Left ventricle myocardium inferior (tissue), 1 donor: ENCODE measurements around the gene PRDM16. TPM values are rescaled to one million over a fixed set of nuclear protein-coding genes. Genes with fewer than 3 reads are reported as not detected.

Experiments
- DNase-seq: peaks from one replicate; pipeline ENCODE4 v3.0.0-alpha.2; 2020
- H3K27ac ChIP-seq: fragments of 200-600 bp; replicated peaks from 2 replicates; pipeline ENCODE4 v1.8.0; 2021
- H3K27me3 ChIP-seq: fragments of 200-600 bp; 2 replicates; pipeline ENCODE4 v1.8.0; 2021; ENCODE audit warnings: low read depth
- H3K36me3 ChIP-seq: fragments of 200-600 bp; 2 replicates; pipeline ENCODE4 v1.8.0; 2021
- H3K4me1 ChIP-seq: fragments of 200-600 bp; 2 replicates; pipeline ENCODE4 v1.8.0; 2021
- H3K4me3 ChIP-seq: fragments of 200-600 bp; 2 replicates; pipeline ENCODE4 v1.8.0; 2021; ENCODE audit warnings: mild to moderate bottlenecking, moderate library complexity
- H3K9me3 ChIP-seq: fragments of 200-600 bp; replicated peaks from 2 replicates; pipeline ENCODE4 v1.8.0; 2021
- intact Hi-C: fragments of 100-400 bp; cut with micrococcal nuclease; formaldehyde crosslinking; loops from one replicate; pipeline ENCODE4 v1.11.0; 2022
- total RNA-seq: library from RNA; stranded (reverse); fragmentation: NEBNext Ultra II Directional; extraction: Animal tissue kit (Norgen Biotek cat#: 25700); gene quantifications from one replicate; pipeline ENCODE4 v1.2.1, GENCODE V29; 2021
- TF ChIP-seq, protein P1 (sequence below): fragments of 200-600 bp; IDR thresholded peaks from 2 replicates; pipeline ENCODE4 v1.8.0; 2021; ENCODE audit warnings: antibody characterized with exemption, mild to moderate bottlenecking, borderline replicate concordance
- donor health status: DM: no; HTN: yes; CAD: no; lungs with severe emphysema.

The PRDM16 gene
- total RNA-seq, 1 donor from 2014 or later: 16.6 TPM

- intact Hi-C loops: no loop called here
- H3K9me3 ChIP-seq: no peaks in the 10 kb centered on the region
- no peaks in the 10 kb centered on the region for H3K36me3 ChIP-seq
- no peak overlapping the region for H3K27ac ChIP-seq
- H3K27me3 ChIP-seq: peaks cover 49% of the 10 kb centered on the region
- TF ChIP-seq, protein P1, sequence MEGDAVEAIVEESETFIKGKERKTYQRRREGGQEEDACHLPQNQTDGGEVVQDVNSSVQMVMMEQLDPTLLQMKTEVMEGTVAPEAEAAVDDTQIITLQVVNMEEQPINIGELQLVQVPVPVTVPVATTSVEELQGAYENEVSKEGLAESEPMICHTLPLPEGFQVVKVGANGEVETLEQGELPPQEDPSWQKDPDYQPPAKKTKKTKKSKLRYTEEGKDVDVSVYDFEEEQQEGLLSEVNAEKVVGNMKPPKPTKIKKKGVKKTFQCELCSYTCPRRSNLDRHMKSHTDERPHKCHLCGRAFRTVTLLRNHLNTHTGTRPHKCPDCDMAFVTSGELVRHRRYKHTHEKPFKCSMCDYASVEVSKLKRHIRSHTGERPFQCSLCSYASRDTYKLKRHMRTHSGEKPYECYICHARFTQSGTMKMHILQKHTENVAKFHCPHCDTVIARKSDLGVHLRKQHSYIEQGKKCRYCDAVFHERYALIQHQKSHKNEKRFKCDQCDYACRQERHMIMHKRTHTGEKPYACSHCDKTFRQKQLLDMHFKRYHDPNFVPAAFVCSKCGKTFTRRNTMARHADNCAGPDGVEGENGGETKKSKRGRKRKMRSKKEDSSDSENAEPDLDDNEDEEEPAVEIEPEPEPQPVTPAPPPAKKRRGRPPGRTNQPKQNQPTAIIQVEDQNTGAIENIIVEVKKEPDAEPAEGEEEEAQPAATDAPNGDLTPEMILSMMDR: no peak
- no peak overlapping the region for H3K4me3 ChIP-seq
- DNase-seq: no peak
- H3K4me1 ChIP-seq: peaks cover 85% of the 10 kb centered on the region
Observed at GRCh38 chr1:3135744-3136455, 66.9 kb downstream of the PRDM16 start.

GRCh38 chr1:3136532-3136931, 67.5 kb downstream of the PRDM16 start:
- Histone ChIP-seq H3K27ac (peak overlapping the region; percentile 27), H3K4me1 (peaks cover 82% of the 10 kb centered on the region), H3K36me3 (no peaks in the 10 kb centered on the region), H3K9me3 (no peaks in the 10 kb centered on the region), H3K27me3 (peaks cover 56% of the 10 kb centered on the region), H3K4me3 (no peak overlapping the region)
- intact Hi-C loops: no loop called here
- TF ChIP-seq, protein P1: no peak
- no peak for DNase-seq

- no peak overlapping the region for H3K4me3 ChIP-seq
- H3K27ac ChIP-seq: peak overlapping the region; percentile 27
- H3K27me3 ChIP-seq: peaks cover 63% of the 10 kb centered on the region
- TF ChIP-seq, protein P1: no peak
- H3K4me1 ChIP-seq: peaks cover 77% of the 10 kb centered on the region
- no peaks in the 10 kb centered on the region for H3K9me3 ChIP-seq
- DNase-seq: no peak
- intact Hi-C loops: no loop called here
- H3K36me3 ChIP-seq: no peaks in the 10 kb centered on the region
Observed at GRCh38 chr1:3137111-3138100, 68.4 kb downstream of the PRDM16 start.

DNA sequence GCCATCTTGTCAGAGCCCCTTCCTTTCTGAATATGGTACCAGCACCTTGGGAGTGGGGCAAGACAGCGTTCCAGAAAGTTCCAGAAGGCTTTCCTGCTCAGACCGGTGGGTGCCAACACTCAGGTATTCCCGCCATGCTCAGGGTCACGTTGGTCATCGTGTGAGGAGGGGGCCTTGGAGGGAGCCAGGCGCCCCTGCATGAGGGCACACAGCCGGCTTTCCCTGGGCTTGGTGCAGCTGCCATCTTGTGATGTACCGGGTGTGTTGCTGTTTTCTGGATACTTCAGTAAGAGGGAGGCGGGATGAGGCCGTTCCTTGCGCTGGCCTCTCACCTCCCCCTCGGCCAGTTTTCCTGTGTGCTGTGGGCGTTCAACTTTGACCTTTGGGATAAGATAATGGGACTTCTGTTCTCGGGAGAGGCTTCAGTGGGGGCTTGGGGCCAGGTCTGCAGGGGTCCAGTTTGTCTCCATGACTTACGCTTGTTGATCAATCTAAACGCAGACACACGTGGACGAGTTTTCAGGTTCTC, 69.7 kb downstream of the PRDM16 start:
- H3K4me3 ChIP-seq: no peak overlapping the region
- H3K27ac ChIP-seq: no peak overlapping the region
- H3K4me1 ChIP-seq: peaks cover 65% of the 10 kb centered on the region
- peaks cover 65% of the 10 kb centered on the region for H3K27me3 ChIP-seq
- TF ChIP-seq, protein P1: no peak
- DNase-seq: no peak
- intact Hi-C loops: no loop called here
- no peaks in the 10 kb centered on the region for H3K9me3 ChIP-seq
- no peaks in the 10 kb centered on the region for H3K36me3 ChIP-seq

DNA sequence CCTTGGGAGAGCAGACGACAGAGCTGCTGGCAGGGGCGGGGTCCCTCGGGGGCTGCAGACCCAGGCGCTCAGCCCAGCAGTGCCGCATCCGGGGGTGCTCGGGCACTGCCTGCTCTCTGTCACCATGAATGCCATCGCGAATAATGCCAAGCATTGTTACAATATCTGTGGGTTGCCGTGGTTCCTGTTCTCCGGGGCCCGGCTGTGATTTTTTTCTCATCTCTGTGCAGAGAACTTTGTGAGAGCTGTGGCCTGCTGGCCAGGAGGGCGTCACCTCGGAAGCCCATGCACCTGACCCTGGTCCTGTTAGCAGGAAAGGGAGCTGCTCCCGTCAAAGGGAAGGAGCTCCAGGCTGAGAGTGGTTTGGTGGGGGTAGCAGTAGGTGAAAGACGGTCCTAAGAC, 70.4 kb downstream of the PRDM16 start:
- Histone ChIP-seq H3K27me3 (peaks cover 72% of the 10 kb centered on the region), H3K4me1 (peaks cover 65% of the 10 kb centered on the region)

More for the DNA sequence above, 70.4 kb downstream of the PRDM16 start:
- Histone ChIP-seq H3K36me3 (no peaks in the 10 kb centered on the region), H3K27ac (peak overlapping the region; percentile 44), H3K9me3 (no peaks in the 10 kb centered on the region), H3K4me3 (no peak overlapping the region)
- intact Hi-C loops: no loop called here
- no peak for DNase-seq
- TF ChIP-seq, protein P1: no peak
